OCI-LY3 (cell line): Measurements from ENCODE around the gene DNAJC15.

Source experiments
- EZH2phosphoT487 ChIP-seq: fragments of 200-600 bp; shearing (Covaris generic); IDR thresholded peaks from 2 replicates; pipeline ENCODE4 v1.6.1; 2018; ENCODE audit warnings: antibody characterized with exemption, mixed run types, low read depth
- TF ChIP-seq, protein P1 (sequence below): fragments of 200-600, 300-600 bp; sonication (generic); IDR thresholded peaks from 2 replicates; pipeline ENCODE4 v1.5.1; 2014; ENCODE audit warnings: antibody characterized with exemption, low read length, low read depth

DNA sequence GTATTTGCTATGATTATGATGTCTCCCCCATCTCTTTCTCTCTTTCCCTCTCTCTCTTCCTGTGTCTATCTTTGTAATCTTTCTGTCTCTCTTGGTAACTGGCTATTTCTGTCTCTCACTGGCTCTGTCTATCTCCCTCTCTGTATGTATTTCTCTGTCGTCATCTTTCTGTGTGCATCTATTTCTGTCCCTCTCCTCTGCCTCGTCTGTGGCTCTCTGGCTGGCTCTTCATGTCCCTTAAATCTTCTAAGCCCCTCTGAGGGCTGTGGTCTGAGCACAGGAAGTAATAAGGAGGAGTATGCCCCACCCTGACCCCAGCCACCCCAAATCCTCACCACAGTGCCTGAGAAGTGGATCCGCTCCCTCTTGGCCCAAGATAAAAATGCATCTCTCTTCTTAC, 104.4 kb downstream of the DNAJC15 start:
- TF ChIP-seq, protein P1, sequence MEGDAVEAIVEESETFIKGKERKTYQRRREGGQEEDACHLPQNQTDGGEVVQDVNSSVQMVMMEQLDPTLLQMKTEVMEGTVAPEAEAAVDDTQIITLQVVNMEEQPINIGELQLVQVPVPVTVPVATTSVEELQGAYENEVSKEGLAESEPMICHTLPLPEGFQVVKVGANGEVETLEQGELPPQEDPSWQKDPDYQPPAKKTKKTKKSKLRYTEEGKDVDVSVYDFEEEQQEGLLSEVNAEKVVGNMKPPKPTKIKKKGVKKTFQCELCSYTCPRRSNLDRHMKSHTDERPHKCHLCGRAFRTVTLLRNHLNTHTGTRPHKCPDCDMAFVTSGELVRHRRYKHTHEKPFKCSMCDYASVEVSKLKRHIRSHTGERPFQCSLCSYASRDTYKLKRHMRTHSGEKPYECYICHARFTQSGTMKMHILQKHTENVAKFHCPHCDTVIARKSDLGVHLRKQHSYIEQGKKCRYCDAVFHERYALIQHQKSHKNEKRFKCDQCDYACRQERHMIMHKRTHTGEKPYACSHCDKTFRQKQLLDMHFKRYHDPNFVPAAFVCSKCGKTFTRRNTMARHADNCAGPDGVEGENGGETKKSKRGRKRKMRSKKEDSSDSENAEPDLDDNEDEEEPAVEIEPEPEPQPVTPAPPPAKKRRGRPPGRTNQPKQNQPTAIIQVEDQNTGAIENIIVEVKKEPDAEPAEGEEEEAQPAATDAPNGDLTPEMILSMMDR, result no peak
- TF ChIP-seq EZH2phosphoT487, result no peak
